ENCODE measurements around the gene RNPS1.

Gene RNPS1

GRCh38 chr16:2214719-2214968 is 53.3 kb downstream of the RNPS1 start, which contains the start of gene PGP:
TSS of gene PGP (minus strand) at chr16:2214840. CDS start at chr16:2214777, 63 bp downstream.
- H3K4me3 ChIP-seq (ENCODE audit: low read depth, low read length) = peak within 1 kb of the TSS; percentile 90
- TF ChIP-seq CTCF (IDR thresholded peaks at IDR 0.05; ENCODE audit: borderline replicate concordance, insufficient read depth, low read depth, low read length) = no peak

- no peak for TF ChIP-seq CTCF (IDR thresholded peaks at IDR 0.05; ENCODE audit: borderline replicate concordance, insufficient read depth, low read depth, low read length)
- H3K4me3 ChIP-seq (ENCODE audit: low read depth, low read length) = peak overlapping the region; percentile 89
Measured at GRCh38 chr16:2213817-2214718, 53.9 kb downstream of the RNPS1 start.

GRCh38 chr16:2212362-2213324 is 55.3 kb downstream of the RNPS1 start:
- no peak for TF ChIP-seq CTCF (IDR thresholded peaks at IDR 0.05; ENCODE audit: borderline replicate concordance, insufficient read depth, low read depth, low read length)
- H3K4me3 ChIP-seq (ENCODE audit: low read depth, low read length) = peak overlapping the region; percentile 89

- TF ChIP-seq CTCF (IDR thresholded peaks at IDR 0.05; ENCODE audit: borderline replicate concordance, insufficient read depth, low read depth, low read length) = no peak
- no peak overlapping the region for H3K4me3 ChIP-seq (ENCODE audit: low read depth, low read length)
Measured at GRCh38 chr16:2211923-2212347, 56.0 kb downstream of the RNPS1 start.

GRCh38 chr16:2210386-2211365 is 57.2 kb downstream of the RNPS1 start, which contains the start of gene BRICD5:
TSS of gene BRICD5 (minus strand) at chr16:2210863. CDS start at chr16:2210833, 30 bp downstream.
- TF ChIP-seq CTCF (IDR thresholded peaks at IDR 0.05; ENCODE audit: borderline replicate concordance, insufficient read depth, low read depth, low read length) = no peak

GRCh38 chr16:2210009-2210332 is 58.0 kb downstream of the RNPS1 start:
- H3K4me3 ChIP-seq (ENCODE audit: low read depth, low read length) = no peak overlapping the region
- TF ChIP-seq CTCF (IDR thresholded peaks at IDR 0.05; ENCODE audit: borderline replicate concordance, insufficient read depth, low read depth, low read length) = no peak

More at GRCh38 chr16:2210386-2211365, 57.2 kb downstream of the RNPS1 start, which contains the start of gene BRICD5:
- H3K4me3 ChIP-seq (ENCODE audit: low read depth, low read length) = no peak within 1 kb of the TSS
